Activated naive CD4-positive, alpha-beta T cell treated with anti-CD3 and anti-CD28 coated beads, Interleukin-2, amount 10 ng/mL, durations not matched to agents 7 days and 5 days (primary cell): Measurements from ENCODE around the gene MET.
"Not testable (repeated sequence)": the region's sequence is repeated elsewhere in the genome, so short reads cannot be mapped to it uniquely, and the experiment has no call there.

Experiments used
- CTCF ChIA-PET: fragments of 350-600 bp; sonication (Branson Sonifier 250); formaldehyde crosslinking; loops from one replicate; lab custom pipeline; 2021; ENCODE audit warnings: antibody characterized with exemption; lab: Charles Lee
- DNase-seq: peaks from one replicate; pipeline ENCODE4 v3.0.0-alpha.2; 2020
- H3K27ac Mint-ChIP-seq: one replicate; pipeline ENCODE4 v1.8.0; 2021; ENCODE audit warnings: mild to moderate bottlenecking, moderate library complexity, mixed read lengths
- H3K27me3 Mint-ChIP-seq: one replicate; pipeline ENCODE4 v1.8.0; 2021; ENCODE audit warnings: mild to moderate bottlenecking, mixed read lengths
- H3K36me3 Mint-ChIP-seq: one replicate; pipeline ENCODE4 v1.8.0; 2021; ENCODE audit warnings: mixed read lengths
- H3K4me1 Mint-ChIP-seq: one replicate; pipeline ENCODE4 v1.8.0; 2021; ENCODE audit warnings: mixed read lengths
- H3K4me3 Mint-ChIP-seq: one replicate; pipeline ENCODE4 v1.8.0; 2021; ENCODE audit warnings: mild to moderate bottlenecking, moderate library complexity, mixed read lengths
- H3K9me3 Mint-ChIP-seq: one replicate; pipeline ENCODE4 v1.8.0; 2021; ENCODE audit warnings: mixed read lengths

The MET gene

GRCh38 chr7:116806046-116806944, 134.3 kb downstream of the MET start:
- Mint-ChIP-seq H3K4me1 (peaks cover 3% of the 10 kb centered on the region), H3K27ac (no peak overlapping the region), H3K9me3 (no peaks in the 10 kb centered on the region), H3K4me3 (no peak overlapping the region), H3K36me3 (no peaks in the 10 kb centered on the region), H3K27me3 (peaks cover 7% of the 10 kb centered on the region)
- DNase-seq, result no peak
- CTCF ChIA-PET, result interaction anchor here (5.8 kb wide), 1 partner anchor 215 kb away, joined by 33 read pairs; no protein-coding TSS in a partner anchor

DNA sequence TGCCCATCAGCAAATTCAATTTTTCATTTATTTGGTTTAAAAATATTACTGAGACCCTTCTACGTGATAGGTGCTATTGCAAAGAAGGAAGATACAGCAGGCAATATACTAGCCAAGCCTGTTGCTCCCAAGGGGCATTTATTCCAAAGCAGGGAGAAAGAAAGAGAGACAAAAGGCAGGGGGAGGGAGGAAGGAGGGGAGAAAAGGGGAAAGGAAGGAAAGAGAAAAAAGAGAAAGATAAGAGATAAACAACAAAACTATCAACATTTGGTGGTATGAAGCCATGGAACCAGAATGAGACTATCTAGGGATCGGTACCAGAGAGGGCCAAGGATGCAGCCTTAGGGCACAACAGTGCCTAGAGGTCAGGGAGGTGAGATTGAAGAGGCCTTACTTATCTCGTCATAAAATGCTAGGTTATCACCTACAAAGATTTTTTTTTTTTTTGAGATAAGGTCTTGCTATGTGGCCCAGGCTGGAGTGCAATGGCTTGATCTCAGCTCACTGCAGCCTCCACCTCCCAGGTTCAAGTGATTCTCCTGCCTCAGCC, 135.1 kb downstream of the MET start:
- H3K27me3 Mint-ChIP-seq, result peaks cover 7% of the 10 kb centered on the region
- no peak overlapping the region for H3K4me3 Mint-ChIP-seq
- no peaks in the 10 kb centered on the region for H3K36me3 Mint-ChIP-seq
- DNase-seq, result no peak
- peaks cover 3% of the 10 kb centered on the region for H3K4me1 Mint-ChIP-seq
- H3K9me3 Mint-ChIP-seq, result no peaks in the 10 kb centered on the region
- CTCF ChIA-PET, result interaction anchor here (0.6 to 5.8 kb wide), 2 partner anchors 207 to 216 kb away, joined by 4 to 33 read pairs; no protein-coding TSS in a partner anchor
- H3K27ac Mint-ChIP-seq, result no peak overlapping the region

- no peak overlapping the region for H3K4me3 Mint-ChIP-seq
- H3K36me3 Mint-ChIP-seq, result no peaks in the 10 kb centered on the region
- CTCF ChIA-PET, result interaction anchor here (1.4 to 3.0 kb wide), 2 partner anchors 10 to 218 kb away, joined by 5 to 17 read pairs; no protein-coding TSS in a partner anchor
- no peaks in the 10 kb centered on the region for H3K9me3 Mint-ChIP-seq
- peaks cover 7% of the 10 kb centered on the region for H3K27me3 Mint-ChIP-seq
- no peaks in the 10 kb centered on the region for H3K4me1 Mint-ChIP-seq
- peak; percentile 24 for DNase-seq
- no peak overlapping the region for H3K27ac Mint-ChIP-seq
Observed at GRCh38 chr7:116809636-116810266, 137.8 kb downstream of the MET start.

DNA sequence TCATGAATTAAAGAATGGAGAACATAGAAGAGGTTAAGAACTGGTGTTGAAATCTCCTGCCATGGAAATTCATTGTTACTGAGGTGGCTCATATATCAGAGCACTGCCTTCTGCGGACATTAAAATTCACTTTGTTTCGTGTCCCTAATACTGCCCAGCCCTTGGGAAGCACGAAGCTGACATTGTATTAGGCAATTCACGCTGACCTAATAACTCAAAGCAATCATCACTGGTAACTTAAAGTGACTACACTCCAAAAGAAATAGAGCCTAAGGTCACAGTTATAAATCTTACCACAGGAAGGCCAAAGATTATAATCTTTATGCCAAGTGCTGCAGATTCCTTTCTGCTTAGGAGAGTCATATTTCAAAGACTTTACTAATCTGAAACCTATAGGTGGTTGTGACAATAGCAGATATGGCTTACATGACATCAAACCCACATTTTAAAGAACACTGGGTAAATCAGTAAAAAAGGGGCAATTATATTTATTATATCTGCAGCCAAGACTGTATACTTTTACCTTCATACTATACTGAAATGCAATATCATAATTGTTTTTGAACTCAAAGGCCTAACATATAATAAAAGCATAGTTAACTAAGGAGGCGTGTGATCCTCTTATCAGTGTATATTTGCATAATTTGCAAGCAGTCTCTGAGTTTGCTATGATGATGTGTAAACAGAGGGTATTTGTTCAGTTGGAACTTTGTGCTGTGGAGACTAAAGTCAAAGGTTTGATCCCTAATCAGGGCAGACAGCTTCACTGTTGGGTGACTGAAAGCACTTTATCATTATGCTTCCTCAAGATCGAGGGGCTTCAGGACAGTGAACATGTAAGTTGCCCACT, 138.5 kb downstream of the MET start:
- Mint-ChIP-seq H3K9me3 (no peaks in the 10 kb centered on the region), H3K4me3 (no peak overlapping the region), H3K27ac (no peak overlapping the region), H3K4me1 (no peaks in the 10 kb centered on the region), H3K27me3 (peaks cover 7% of the 10 kb centered on the region), H3K36me3 (no peaks in the 10 kb centered on the region)
- CTCF ChIA-PET, result interaction anchor here (1.4 to 3.0 kb wide), 2 partner anchors 9 to 219 kb away, joined by 5 to 17 read pairs; no protein-coding TSS in a partner anchor
- DNase-seq, result no peak

GRCh38 chr7:116811768-116812167, 139.8 kb downstream of the MET start:
- H3K4me3 Mint-ChIP-seq, result no peak overlapping the region
- H3K4me1 Mint-ChIP-seq, result no peaks in the 10 kb centered on the region
- no peaks in the 10 kb centered on the region for H3K9me3 Mint-ChIP-seq
- CTCF ChIA-PET, result interaction anchor here (0.6 to 3.0 kb wide), 3 partner anchors 8 to 220 kb away, joined by 3 to 17 read pairs (median 3); no protein-coding TSS in a partner anchor
- peaks cover 7% of the 10 kb centered on the region for H3K27me3 Mint-ChIP-seq
- H3K36me3 Mint-ChIP-seq, result no peaks in the 10 kb centered on the region
- no peak overlapping the region for H3K27ac Mint-ChIP-seq
- DNase-seq, result no peak

- Mint-ChIP-seq H3K4me1 (no peaks in the 10 kb centered on the region), H3K27ac (no peak overlapping the region), H3K27me3 (peaks cover 3% of the 10 kb centered on the region), H3K9me3 (no peaks in the 10 kb centered on the region), H3K36me3 (no peaks in the 10 kb centered on the region), H3K4me3 (no peak overlapping the region)
- CTCF ChIA-PET, result no interaction called here
- no peak for DNase-seq
Observed at GRCh38 chr7:116812860-116813259, 140.9 kb downstream of the MET start.

GRCh38 chr7:116813371-116813770, 141.4 kb downstream of the MET start:
- H3K36me3 Mint-ChIP-seq, H3K9me3 Mint-ChIP-seq, H3K27ac Mint-ChIP-seq, DNase-seq, H3K4me1 Mint-ChIP-seq, H3K27me3 Mint-ChIP-seq, CTCF ChIA-PET, H3K4me3 Mint-ChIP-seq: not testable (repeated sequence)

GRCh38 chr7:116815041-116815440, 143.0 kb downstream of the MET start:
- Mint-ChIP-seq H3K27ac (no peak overlapping the region), H3K4me1 (no peaks in the 10 kb centered on the region), H3K36me3 (no peaks in the 10 kb centered on the region), H3K27me3 (peaks cover 10% of the 10 kb centered on the region), H3K9me3 (no peaks in the 10 kb centered on the region), H3K4me3 (no peak overlapping the region)
- CTCF ChIA-PET, result no interaction called here
- no peak for DNase-seq

GRCh38 chr7:116820149-116820548, 148.2 kb downstream of the MET start:
- CTCF ChIA-PET, result interaction anchor here (1.5 kb wide), 1 partner anchor 10 kb away, joined by 5 read pairs; no protein-coding TSS in a partner anchor
- no peak for DNase-seq
- Mint-ChIP-seq H3K4me3 (no peak overlapping the region), H3K4me1 (no peaks in the 10 kb centered on the region), H3K27ac (no peak overlapping the region), H3K27me3 (peaks cover 22% of the 10 kb centered on the region), H3K9me3 (no peaks in the 10 kb centered on the region), H3K36me3 (no peaks in the 10 kb centered on the region)

GRCh38 chr7:116821647-116822046, 149.7 kb downstream of the MET start:
- H3K4me1 Mint-ChIP-seq, H3K9me3 Mint-ChIP-seq, H3K27ac Mint-ChIP-seq: not testable (repeated sequence)

DNA sequence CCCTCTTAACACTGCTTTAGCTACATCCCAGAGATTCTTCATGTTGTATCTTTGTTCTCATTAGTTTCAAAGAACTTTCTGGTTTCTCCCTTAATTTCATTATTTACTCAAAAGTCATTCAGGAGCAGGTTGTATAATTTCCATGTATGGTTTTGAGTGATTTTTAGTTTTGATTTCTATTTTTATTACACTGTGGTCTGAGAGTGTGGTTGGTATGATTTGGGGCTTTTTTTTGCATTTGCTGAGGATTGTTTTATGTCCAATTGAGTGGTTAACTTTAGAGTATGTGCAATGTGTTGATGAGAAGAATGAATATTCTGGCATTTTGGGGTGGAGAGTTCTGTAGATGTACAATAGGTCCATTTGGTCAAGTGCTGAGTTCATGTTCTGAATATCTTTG, 152.5 kb downstream of the MET start:
- no peak for DNase-seq
- CTCF ChIA-PET, result no interaction called here
- H3K4me1 Mint-ChIP-seq, result no peaks in the 10 kb centered on the region
- peaks cover 23% of the 10 kb centered on the region for H3K27me3 Mint-ChIP-seq
- H3K9me3 Mint-ChIP-seq, result no peaks in the 10 kb centered on the region
- H3K4me3 Mint-ChIP-seq, result no peak overlapping the region
- H3K36me3 Mint-ChIP-seq, result no peaks in the 10 kb centered on the region
- H3K27ac Mint-ChIP-seq, result no peak overlapping the region

More at GRCh38 chr7:116821647-116822046, 149.7 kb downstream of the MET start:
- CTCF ChIA-PET, H3K36me3 Mint-ChIP-seq, H3K4me3 Mint-ChIP-seq, DNase-seq: not testable (repeated sequence)
- peaks cover 29% of the 10 kb centered on the region for H3K27me3 Mint-ChIP-seq

GRCh38 chr7:116828281-116828680, 156.3 kb downstream of the MET start:
- H3K9me3 Mint-ChIP-seq, result no peaks in the 10 kb centered on the region
- no peak overlapping the region for H3K4me3 Mint-ChIP-seq
- CTCF ChIA-PET, result no interaction called here

GRCh38 chr7:116829041-116829440, 157.0 kb downstream of the MET start:
- H3K4me1 Mint-ChIP-seq, result no peaks in the 10 kb centered on the region
- CTCF ChIA-PET, result interaction anchor here (0.5 kb wide), 1 partner anchor 705 kb away, joined by 3 read pairs; no protein-coding TSS in a partner anchor
- DNase-seq, result no peak
- no peak overlapping the region for H3K4me3 Mint-ChIP-seq
- H3K9me3 Mint-ChIP-seq, result no peaks in the 10 kb centered on the region
- no peak overlapping the region for H3K27ac Mint-ChIP-seq
- H3K36me3 Mint-ChIP-seq, result no peaks in the 10 kb centered on the region
- peaks cover 13% of the 10 kb centered on the region for H3K27me3 Mint-ChIP-seq

More at GRCh38 chr7:116828281-116828680, 156.3 kb downstream of the MET start:
- Mint-ChIP-seq H3K36me3 (no peaks in the 10 kb centered on the region), H3K27ac (no peak overlapping the region), H3K27me3 (peaks cover 19% of the 10 kb centered on the region), H3K4me1 (no peaks in the 10 kb centered on the region)
- no peak for DNase-seq
